Measurements from ENCODE around the gene STK38.

The STK38 gene

DNA sequence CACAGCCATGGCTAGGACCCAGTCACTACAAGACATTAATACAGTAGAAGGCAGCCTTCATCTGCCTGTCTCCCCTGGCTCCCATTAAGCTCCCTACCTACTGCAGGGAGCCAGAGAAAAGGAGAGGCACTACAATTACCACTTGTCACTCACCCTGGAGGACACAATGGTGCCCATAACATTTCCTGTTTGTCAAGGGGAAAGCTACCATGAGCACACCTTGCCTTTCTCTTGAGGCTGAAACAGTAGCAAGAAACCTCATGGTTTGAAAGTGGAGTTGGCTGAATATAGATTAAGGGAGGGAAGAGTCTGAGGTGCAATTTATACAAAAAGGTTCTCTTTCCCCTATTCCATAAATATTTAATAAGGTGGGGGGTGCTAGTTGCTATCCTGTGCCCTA lies 27.9 kb downstream of the STK38 start:
- Histone ChIP-seq H2AFZ (ENCODE audit: low read length) (no peak overlapping the region), H3K9ac (ENCODE audit: low read depth, low read length, poor library complexity, severe bottlenecking) (no peak overlapping the region), H3K9me3 (ENCODE audit: insufficient read depth, low read depth, low read length) (no peaks in the 10 kb centered on the region), H3K36me3 (ENCODE audit: insufficient read depth, low read length) (peaks cover 95% of the 10 kb centered on the region), H3K4me2 (ENCODE audit: low read depth, low read length, poor library complexity, severe bottlenecking) (no peak overlapping the region), H4K20me1 (ENCODE audit: insufficient read depth, low read length, poor library complexity, severe bottlenecking) (no peaks in the 10 kb centered on the region), H3K4me3 (ENCODE audit: low read length, poor library complexity, severe bottlenecking) (no peak overlapping the region), H3K27me3 (ENCODE audit: insufficient read depth, low read length, poor library complexity, severe bottlenecking) (no peaks in the 10 kb centered on the region), H3K9me2 (replicated peaks; ENCODE audit: low read depth, low read length) (no peaks in the 10 kb centered on the region), H3F3A (ENCODE audit: low read depth) (no peaks in the 10 kb centered on the region), H3K4me1 (ENCODE audit: insufficient read depth, low read length, poor library complexity, severe bottlenecking) (no peaks in the 10 kb centered on the region), H3K79me2 (ENCODE audit: insufficient read depth, low read length) (no peaks in the 10 kb centered on the region)
- TF ChIP-seq EZH2phosphoT487 (IDR thresholded peaks at IDR 0.05; ENCODE audit: borderline replicate concordance), result no peak
- TF ChIP-seq, protein P1, sequence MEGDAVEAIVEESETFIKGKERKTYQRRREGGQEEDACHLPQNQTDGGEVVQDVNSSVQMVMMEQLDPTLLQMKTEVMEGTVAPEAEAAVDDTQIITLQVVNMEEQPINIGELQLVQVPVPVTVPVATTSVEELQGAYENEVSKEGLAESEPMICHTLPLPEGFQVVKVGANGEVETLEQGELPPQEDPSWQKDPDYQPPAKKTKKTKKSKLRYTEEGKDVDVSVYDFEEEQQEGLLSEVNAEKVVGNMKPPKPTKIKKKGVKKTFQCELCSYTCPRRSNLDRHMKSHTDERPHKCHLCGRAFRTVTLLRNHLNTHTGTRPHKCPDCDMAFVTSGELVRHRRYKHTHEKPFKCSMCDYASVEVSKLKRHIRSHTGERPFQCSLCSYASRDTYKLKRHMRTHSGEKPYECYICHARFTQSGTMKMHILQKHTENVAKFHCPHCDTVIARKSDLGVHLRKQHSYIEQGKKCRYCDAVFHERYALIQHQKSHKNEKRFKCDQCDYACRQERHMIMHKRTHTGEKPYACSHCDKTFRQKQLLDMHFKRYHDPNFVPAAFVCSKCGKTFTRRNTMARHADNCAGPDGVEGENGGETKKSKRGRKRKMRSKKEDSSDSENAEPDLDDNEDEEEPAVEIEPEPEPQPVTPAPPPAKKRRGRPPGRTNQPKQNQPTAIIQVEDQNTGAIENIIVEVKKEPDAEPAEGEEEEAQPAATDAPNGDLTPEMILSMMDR (conservative IDR thresholded peaks at IDR 0.05; ENCODE audit: low read length), result no peak

DNA sequence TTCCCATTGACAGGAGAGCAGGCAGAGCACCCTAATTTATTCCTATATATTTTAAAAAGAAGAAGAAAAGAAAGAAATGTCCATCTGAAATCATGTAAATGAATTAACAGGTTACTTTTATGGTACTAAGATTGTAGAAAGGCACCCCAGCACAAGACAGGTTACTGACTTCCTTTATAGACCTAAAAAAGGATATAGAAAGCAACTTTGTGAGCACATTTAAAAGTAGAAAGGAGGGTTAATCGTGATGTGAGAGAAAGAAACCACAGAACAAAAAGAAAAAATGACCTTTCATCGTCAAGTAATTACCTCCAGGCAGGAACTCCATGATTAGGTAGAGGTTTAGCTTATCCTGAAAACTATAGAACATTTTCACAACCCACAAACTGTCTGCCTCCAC lies 29.9 kb downstream of the STK38 start:
- Histone ChIP-seq H3K79me2 (ENCODE audit: insufficient read depth, low read length) (no peaks in the 10 kb centered on the region), H3K9me2 (replicated peaks; ENCODE audit: low read depth, low read length) (no peaks in the 10 kb centered on the region), H3K36me3 (ENCODE audit: insufficient read depth, low read length) (peaks cover 93% of the 10 kb centered on the region), H3K27me3 (ENCODE audit: insufficient read depth, low read length, poor library complexity, severe bottlenecking) (no peaks in the 10 kb centered on the region), H4K20me1 (ENCODE audit: insufficient read depth, low read length, poor library complexity, severe bottlenecking) (no peaks in the 10 kb centered on the region), H3K9ac (ENCODE audit: low read depth, low read length, poor library complexity, severe bottlenecking) (no peak overlapping the region), H3F3A (ENCODE audit: low read depth) (no peaks in the 10 kb centered on the region), H3K4me2 (ENCODE audit: low read depth, low read length, poor library complexity, severe bottlenecking) (no peak overlapping the region), H3K4me1 (ENCODE audit: insufficient read depth, low read length, poor library complexity, severe bottlenecking) (no peaks in the 10 kb centered on the region), H3K4me3 (ENCODE audit: low read length, poor library complexity, severe bottlenecking) (no peak overlapping the region), H3K9me3 (ENCODE audit: insufficient read depth, low read depth, low read length) (no peaks in the 10 kb centered on the region), H2AFZ (ENCODE audit: low read length) (no peak overlapping the region)
- TF ChIP-seq, protein P1 (conservative IDR thresholded peaks at IDR 0.05; ENCODE audit: low read length), result no peak
- TF ChIP-seq EZH2phosphoT487 (IDR thresholded peaks at IDR 0.05; ENCODE audit: borderline replicate concordance), result no peak

- Histone ChIP-seq H3F3A (ENCODE audit: low read depth) (no peaks in the 10 kb centered on the region), H2AFZ (ENCODE audit: low read length) (no peak overlapping the region), H3K27me3 (ENCODE audit: insufficient read depth, low read length, poor library complexity, severe bottlenecking) (no peaks in the 10 kb centered on the region), H3K9me3 (ENCODE audit: insufficient read depth, low read depth, low read length) (no peaks in the 10 kb centered on the region), H3K36me3 (ENCODE audit: insufficient read depth, low read length) (peaks cover 93% of the 10 kb centered on the region), H4K20me1 (ENCODE audit: insufficient read depth, low read length, poor library complexity, severe bottlenecking) (no peaks in the 10 kb centered on the region), H3K79me2 (ENCODE audit: insufficient read depth, low read length) (no peaks in the 10 kb centered on the region), H3K9me2 (replicated peaks; ENCODE audit: low read depth, low read length) (no peaks in the 10 kb centered on the region), H3K4me2 (ENCODE audit: low read depth, low read length, poor library complexity, severe bottlenecking) (no peak overlapping the region), H3K4me3 (ENCODE audit: low read length, poor library complexity, severe bottlenecking) (no peak overlapping the region), H3K9ac (ENCODE audit: low read depth, low read length, poor library complexity, severe bottlenecking) (no peak overlapping the region), H3K4me1 (ENCODE audit: insufficient read depth, low read length, poor library complexity, severe bottlenecking) (no peaks in the 10 kb centered on the region)
- no peak for TF ChIP-seq EZH2phosphoT487 (IDR thresholded peaks at IDR 0.05; ENCODE audit: borderline replicate concordance)
- TF ChIP-seq, protein P1 (conservative IDR thresholded peaks at IDR 0.05; ENCODE audit: low read length), result no peak
Measured at GRCh38 chr6:36516988-36517387, 30.3 kb downstream of the STK38 start.

Measured in Loucy (cell line).